ENCODE measurements around the gene YBX2. TPM values are rescaled to one million over a fixed set of nuclear protein-coding genes. Genes with fewer than 3 reads are reported as not detected.
"Not testable (repeated sequence)": the region's sequence is repeated elsewhere in the genome, so short reads cannot be mapped to it uniquely, and the experiment has no call there.

The YBX2 gene
- 0.27 TPM for total RNA-seq

DNA sequence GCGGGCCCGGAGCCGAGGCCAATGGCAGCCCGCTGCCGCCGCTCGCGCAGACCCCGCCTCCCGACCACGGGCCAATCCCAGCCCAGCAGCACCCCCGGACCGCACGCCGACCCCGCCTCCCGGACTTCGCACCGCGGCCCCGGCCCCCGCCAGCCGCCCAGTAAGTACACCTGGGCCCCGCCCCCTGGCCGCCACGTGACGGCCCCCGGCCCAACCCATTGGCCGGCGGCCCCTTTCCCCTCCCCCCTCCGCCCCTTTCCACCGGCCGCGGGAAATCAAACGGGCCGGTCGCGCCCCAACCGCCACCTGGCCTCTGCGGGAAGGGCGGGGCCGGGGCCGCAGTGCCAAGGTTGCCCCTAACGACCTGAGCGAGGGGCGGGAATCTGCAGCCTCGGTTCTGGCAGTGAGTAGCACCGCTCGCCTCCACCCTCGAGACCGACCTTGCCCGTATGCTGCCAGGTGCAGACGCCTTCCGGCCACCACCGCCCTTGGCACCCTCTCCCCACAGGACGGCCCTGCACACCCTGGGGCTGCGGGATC, at the start of gene YBX2:
Gene YBX2 (minus strand): TSS at position 26 of the 540 bp plus-strand sequence. CDS start 139 bp downstream, outside the sequence.
- peak in 2 of 3 donors; percentile 60 to 80 for DNase-seq (ENCODE audit: low read depth in 2 of 3, low spot score in 2 of 3)

GRCh38 chr17:7343250-7343649, 48.8 kb upstream of the YBX2 start:
- DNase-seq (ENCODE audit: low read depth in 2 of 3, low spot score in 2 of 3) = no peak

DNA sequence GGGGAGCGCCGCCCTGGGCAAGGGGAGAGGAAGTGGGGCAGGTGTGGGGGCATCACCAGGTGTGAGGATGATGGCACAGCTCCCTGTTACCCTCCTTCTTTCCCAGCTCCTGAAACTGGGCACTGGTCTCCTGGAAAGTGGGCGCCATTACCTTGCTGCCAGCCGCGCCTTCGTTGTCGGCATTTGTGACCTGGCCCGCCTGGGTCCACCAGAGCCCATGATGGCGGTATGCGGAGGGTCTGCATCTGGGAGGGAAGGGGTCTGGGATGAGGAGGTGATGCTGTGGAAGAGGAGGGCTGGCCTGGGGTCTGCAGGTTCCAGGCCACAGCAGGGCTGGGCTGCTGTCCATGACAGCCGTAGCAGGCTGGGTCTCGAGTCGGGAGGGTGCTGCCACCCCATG, 47.4 kb upstream of the YBX2 start:
- no peak for DNase-seq (ENCODE audit: low read depth in 2 of 3, low spot score in 2 of 3)

- DNase-seq (ENCODE audit: low read depth in 2 of 3, low spot score in 2 of 3) = no peak
Observed at GRCh38 chr17:7340179-7340578, 45.7 kb upstream of the YBX2 start.

DNA sequence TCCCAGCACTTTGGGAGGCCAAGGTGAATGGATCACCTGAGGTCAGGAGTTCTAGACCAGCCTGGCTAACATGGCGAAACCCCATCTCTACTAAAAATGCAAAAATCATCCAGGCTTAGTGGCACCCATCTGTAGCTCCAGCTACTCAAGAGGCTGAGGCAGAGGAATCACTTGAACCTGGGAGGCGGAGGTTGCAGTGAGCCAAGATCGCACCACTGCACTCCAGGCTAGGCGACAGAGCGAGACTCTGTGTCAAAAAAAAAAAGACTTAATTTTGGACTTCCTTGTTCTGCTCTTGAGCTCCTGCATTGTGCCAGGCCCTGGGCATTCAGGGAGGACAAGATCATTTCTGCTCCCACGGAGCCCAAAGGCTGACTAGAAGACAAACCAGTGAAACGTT, 43.2 kb upstream of the YBX2 start:
- not testable (repeated sequence) for DNase-seq (ENCODE audit: low read depth in 2 of 3, low spot score in 2 of 3)

DNA sequence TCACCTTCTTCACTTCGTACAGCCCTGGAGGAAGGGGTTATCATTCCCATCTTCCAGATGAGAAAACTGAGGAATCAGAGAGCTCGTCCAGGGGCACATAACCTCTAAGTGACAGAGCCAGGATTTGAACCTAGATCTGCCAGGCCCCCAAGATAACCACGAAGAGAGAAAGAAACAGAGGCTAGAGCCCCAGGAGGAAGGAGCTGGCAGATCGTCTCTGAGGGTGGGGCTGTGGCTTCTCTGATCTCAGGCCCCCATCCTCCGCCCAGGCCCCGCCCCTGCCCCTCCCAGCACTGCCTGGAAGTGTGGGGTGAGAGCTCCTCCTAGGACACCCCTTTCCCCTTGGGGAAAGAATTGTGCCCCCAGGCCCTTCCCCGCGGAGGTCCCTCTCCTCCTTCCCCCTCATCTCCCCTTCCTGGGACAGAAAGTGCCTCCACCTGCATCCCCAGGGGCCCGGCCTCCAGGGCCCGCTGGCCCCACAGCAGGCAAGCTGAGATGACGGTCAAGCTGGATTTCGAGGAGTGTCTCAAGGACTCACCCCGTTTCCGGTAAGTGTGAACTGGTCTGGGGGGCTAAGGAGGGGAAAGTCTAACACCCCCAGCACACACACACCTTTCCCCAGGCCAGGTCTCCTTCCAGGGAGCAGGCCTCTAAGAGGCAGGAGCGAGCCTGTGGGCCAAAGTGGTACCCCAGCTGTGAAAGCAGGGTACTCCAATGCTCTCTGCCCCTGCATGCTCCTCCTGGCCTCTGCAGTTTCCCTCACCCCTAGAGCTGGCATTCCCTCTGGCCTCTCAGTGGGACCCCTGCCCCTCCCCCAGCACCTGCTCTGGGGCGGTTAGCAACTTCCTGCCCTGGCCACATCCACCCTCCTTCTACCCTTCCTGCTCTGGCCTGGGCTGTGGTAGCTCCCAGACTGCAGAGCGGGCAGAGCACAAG, 42.1 kb upstream of the YBX2 start, which contains the start of gene ACAP1:
Gene ACAP1 (plus strand): TSS at position 290 of the 936 bp plus-strand sequence. CDS start 206 bp downstream, at position 496.
- peak in 2 of 3 donors; percentile 53 to 67 for DNase-seq (ENCODE audit: low read depth in 2 of 3, low spot score in 2 of 3)

GRCh38 chr17:7335765-7336164, 41.3 kb upstream of the YBX2 start:
- DNase-seq (ENCODE audit: low read depth in 2 of 3, low spot score in 2 of 3) = not testable (repeated sequence)

DNA sequence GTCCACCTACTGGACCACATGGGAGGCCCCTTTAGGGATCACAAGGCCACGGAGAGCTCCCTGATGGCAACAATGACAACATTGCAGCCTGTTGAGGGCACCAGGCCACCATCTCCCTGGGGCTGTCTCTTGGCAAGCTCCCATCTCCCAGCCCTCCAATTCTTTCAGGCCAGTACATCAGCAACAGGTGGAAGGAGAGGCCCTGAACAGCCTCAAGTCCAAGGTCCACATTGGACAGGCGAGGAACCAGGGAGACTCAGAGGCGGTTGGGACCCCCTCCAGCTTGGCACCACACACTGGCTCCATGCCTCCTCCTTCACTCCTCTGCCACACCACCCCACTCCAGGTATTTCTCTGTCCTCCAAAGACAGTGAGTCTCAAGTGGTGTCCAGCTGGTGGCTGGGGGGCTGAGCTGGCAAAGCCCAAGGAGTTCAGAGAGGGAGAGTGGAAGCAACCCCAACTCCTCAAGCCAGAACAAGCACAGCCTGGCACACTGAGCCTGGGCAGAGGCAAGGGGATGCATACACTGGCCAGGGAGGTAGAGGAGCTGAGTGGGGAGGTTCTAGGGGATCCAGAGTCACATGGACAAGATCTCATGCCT, 40.6 kb upstream of the YBX2 start:
- DNase-seq (ENCODE audit: low read depth in 2 of 3, low spot score in 2 of 3) = no peak

DNA sequence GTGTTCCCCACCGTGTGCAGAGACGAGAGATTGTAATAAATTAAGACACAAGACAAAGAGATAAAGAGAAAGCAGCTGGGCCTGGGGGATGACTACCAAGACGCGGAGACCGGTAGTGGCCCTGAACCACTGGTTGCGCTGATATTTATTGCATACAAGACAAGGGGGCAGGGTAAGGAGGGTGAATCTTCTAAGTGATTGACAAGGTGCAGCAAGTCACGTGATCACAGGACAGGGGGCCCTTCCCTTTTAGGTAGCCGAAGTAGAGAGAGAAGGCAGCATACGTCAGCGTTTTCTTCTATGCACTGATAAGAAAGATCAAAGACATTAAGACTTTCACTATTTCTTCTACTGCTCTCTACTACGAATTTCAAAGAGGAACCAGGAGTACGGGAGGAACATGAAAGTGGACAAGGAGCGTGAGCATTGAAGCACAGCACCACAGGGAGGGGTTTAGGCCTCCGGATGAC, 38.2 kb upstream of the YBX2 start:
- not testable (repeated sequence) for DNase-seq (ENCODE audit: low read depth in 2 of 3, low spot score in 2 of 3)

DNA sequence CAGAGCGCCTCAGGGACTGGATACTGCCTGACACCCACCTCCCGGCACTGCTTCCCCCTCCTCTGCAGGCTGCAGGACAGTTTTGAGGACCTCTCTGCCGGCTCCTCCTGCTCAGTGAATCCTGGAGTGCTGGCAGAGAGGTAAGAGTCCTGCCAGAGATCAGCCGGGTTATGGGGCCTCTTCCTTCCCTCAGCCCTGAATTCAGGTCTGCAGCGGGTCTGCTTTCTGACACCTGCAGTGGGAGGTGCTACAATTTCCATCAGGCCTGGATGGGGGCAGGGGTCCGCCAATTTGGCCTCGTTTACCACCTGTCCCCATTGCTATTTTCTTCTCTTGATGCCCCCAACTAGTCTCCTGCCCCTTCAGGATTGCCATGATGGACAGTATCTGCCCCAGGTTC, 37.7 kb upstream of the YBX2 start:
- no peak for DNase-seq (ENCODE audit: low read depth in 2 of 3, low spot score in 2 of 3)

DNA sequence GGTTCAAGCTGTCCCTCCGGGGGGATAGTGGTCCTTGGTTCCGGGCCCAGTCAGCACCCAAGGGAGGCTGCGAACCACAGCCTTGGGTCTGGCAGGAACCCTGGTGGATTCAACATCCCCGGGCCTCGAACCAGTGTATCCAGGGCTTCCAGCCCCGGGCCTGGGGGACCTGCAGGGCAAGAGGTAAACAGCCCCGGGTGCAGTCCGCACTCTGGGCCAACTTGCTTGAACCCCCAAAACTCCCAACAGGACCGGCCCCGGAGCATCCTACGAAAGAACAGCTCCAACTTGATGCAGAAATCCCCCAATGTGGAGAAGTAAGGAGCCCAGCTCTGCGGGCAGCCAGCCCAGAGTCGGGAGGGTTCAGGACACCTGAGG, 36.2 kb upstream of the YBX2 start:
- no peak for DNase-seq (ENCODE audit: low read depth in 2 of 3, low spot score in 2 of 3)

GRCh38 chr17:7329997-7330637, 35.7 kb upstream of the YBX2 start:
- DNase-seq (ENCODE audit: low read depth in 2 of 3, low spot score in 2 of 3) = peak in 2 of 3 donors; percentile 80 to 90

GRCh38 chr17:7329374-7329996, 35.0 kb upstream of the YBX2 start:
- peak; percentile 93 to 99 (median 99) for DNase-seq (ENCODE audit: low read depth in 2 of 3, low spot score in 2 of 3)

DNA sequence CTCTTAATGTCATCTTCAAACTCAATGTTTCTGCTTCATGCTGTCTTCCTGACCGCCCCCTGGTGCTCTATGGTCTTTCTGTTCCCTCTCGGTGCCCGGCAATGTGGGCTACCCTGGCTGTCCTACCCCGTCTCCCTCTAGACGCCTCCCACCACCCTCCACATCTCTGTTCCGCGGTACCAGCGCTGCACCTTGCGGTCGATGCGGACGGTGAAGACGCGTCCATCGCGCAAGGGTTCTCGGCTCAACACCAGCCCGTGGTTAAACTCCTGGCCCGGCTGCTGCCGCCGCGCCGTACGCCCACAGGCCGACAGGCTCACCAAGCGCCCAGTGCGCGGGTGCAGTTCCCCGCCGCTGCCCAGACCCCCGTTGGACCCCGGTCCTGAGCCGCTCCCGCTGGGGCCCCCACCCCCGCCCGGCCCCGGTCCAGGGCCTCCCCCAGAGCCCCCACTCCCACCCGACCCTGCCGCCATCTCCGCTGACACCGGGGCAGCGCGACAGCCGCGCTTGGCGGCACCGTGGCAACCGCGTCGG, 34.5 kb upstream of the YBX2 start, which contains the start of gene NEURL4:
Gene NEURL4 (minus strand): TSS at position 496 of the 534 bp plus-strand sequence. CDS start 23 bp downstream, at position 473.
- peak in 2 of 3 donors; percentile 34 to 46 for DNase-seq (ENCODE audit: low read depth in 2 of 3, low spot score in 2 of 3)

- DNase-seq (ENCODE audit: low read depth in 2 of 3, low spot score in 2 of 3) = no peak
Observed at GRCh38 chr17:7328009-7328408, 33.6 kb upstream of the YBX2 start.

GRCh38 chr17:7327501-7327900, 33.1 kb upstream of the YBX2 start:
- no peak for DNase-seq (ENCODE audit: low read depth in 2 of 3, low spot score in 2 of 3)

GRCh38 chr17:7327056-7327455, 32.6 kb upstream of the YBX2 start:
- no peak for DNase-seq (ENCODE audit: low read depth in 2 of 3, low spot score in 2 of 3)

DNA sequence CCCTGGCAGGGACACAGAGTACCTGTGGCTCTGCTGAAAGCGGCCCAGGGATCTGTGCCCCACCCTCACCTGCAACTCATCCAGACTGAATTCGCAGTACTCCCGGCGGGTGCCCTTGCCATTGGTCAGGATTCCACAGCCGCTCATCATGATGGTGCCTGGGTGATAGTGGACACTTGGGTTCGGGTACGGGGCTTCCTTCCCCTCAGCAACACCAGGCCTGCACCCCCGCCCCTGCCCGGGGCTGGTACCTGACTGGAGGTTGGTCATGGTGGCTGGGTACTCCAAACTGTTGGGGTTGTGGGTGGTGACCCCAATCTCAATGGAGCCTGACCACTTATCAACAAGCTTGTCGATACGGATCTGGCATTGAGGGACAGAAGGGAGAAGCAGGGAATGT, 31.7 kb upstream of the YBX2 start:
- no peak for DNase-seq (ENCODE audit: low read depth in 2 of 3, low spot score in 2 of 3)

DNA sequence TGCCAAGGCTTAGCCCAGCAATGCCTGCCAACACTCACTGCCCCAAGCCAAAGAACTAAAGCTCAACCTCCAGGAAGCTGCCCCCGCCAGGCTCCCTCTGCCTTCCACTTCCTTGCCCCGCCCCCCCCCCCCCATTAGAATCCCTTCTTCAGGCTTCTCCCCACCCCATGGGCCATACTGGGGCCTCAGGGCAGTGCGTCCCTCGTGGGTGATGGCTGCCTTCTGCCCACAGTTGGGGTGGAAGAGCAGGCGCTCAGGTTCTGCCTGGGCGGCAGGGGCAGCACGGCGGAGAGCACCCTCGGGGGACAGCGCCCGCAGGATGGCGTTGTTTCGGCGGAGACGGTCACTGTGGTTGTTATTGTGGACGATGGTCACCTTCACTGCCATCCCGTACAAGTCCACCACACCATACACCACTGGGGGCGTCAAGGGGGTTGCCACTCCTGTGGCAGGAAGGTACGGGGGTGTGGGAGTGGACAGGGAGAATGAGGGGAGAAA, 30.6 kb upstream of the YBX2 start:
- no peak for DNase-seq (ENCODE audit: low read depth in 2 of 3, low spot score in 2 of 3)

DNA sequence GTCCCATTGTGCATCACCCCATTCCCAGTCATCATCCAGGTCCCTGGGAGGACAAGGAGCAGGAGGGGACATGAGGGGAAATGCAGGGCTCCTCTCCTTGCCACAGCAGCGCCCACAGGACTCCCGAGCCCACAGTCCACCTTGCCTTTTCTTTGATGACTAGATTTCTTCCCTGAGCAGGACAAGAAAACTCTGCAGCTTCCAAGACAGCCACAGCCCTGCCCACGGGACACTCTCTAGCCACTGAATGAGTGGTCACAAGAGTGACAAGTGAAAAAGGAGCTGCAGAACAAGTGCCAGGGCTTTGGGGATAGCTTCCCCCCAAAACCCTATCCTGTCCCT, 30.0 kb upstream of the YBX2 start:
- DNase-seq (ENCODE audit: low read depth in 2 of 3, low spot score in 2 of 3) = no peak
